ENCODE measurements around the gene ADAM12.

Gene ADAM12

GRCh38 chr10:126017961-126018560 is 370.2 kb downstream of the ADAM12 start:
- no peak for TF ChIP-seq CTCF (IDR thresholded peaks at IDR 0.05; ENCODE audit: low read depth, low read length)
- peak; percentile 51 for DNase-seq (ENCODE audit: extremely low read depth, low read depth)

- no peak for TF ChIP-seq CTCF (IDR thresholded peaks at IDR 0.05; ENCODE audit: low read depth, low read length)
- DNase-seq (ENCODE audit: extremely low read depth, low read depth) = no peak
Observed at GRCh38 chr10:126016882-126017281, 371.4 kb downstream of the ADAM12 start.

- DNase-seq (ENCODE audit: extremely low read depth, low read depth) = no peak
- no peak for TF ChIP-seq CTCF (IDR thresholded peaks at IDR 0.05; ENCODE audit: low read depth, low read length)
Observed at GRCh38 chr10:126016156-126016805, 372.0 kb downstream of the ADAM12 start.

GRCh38 chr10:126015413-126015812 is 372.9 kb downstream of the ADAM12 start:
- no peak for TF ChIP-seq CTCF (IDR thresholded peaks at IDR 0.05; ENCODE audit: low read depth, low read length)

GRCh38 chr10:126014309-126014708 is 374.0 kb downstream of the ADAM12 start:
- DNase-seq (ENCODE audit: extremely low read depth, low read depth) = peak; percentile 76
- TF ChIP-seq CTCF (IDR thresholded peaks at IDR 0.05; ENCODE audit: low read depth, low read length) = no peak

More at GRCh38 chr10:126015413-126015812, 372.9 kb downstream of the ADAM12 start:
- no peak for DNase-seq (ENCODE audit: extremely low read depth, low read depth)

- DNase-seq (ENCODE audit: extremely low read depth, low read depth) = no peak
- TF ChIP-seq CTCF (IDR thresholded peaks at IDR 0.05; ENCODE audit: low read depth, low read length) = peak; percentile 1
Observed at GRCh38 chr10:126013489-126014281, 374.6 kb downstream of the ADAM12 start.

- DNase-seq (ENCODE audit: extremely low read depth, low read depth) = no peak
Observed at GRCh38 chr10:126012485-126012884, 375.8 kb downstream of the ADAM12 start.

More at GRCh38 chr10:126012485-126012884, 375.8 kb downstream of the ADAM12 start:
- no peak for TF ChIP-seq CTCF (IDR thresholded peaks at IDR 0.05; ENCODE audit: low read depth, low read length)

Data from AG09319 (cell line).